ENCODE measurements around the gene CCL5.

Gene CCL5

GRCh38 chr17:35868737-35869136 is 11.4 kb downstream of the CCL5 start, which contains the start of gene HEATR9:
Gene HEATR9, minus strand, starts transcription at chr17:35868891. Its CDS starts 149 bp downstream, at chr17:35868742.
- no peak for DNase-seq (ENCODE audit: low read depth in 2 of 2)

- DNase-seq (ENCODE audit: low read depth in 2 of 2): no peak
Observed at GRCh38 chr17:35867574-35867973, 12.6 kb downstream of the CCL5 start.

GRCh38 chr17:35866341-35866950 is 13.7 kb downstream of the CCL5 start:
- no peak for DNase-seq (ENCODE audit: low read depth in 2 of 2)

- no peak for DNase-seq (ENCODE audit: low read depth in 2 of 2)
Observed at GRCh38 chr17:35865412-35866340, 14.5 kb downstream of the CCL5 start.

GRCh38 chr17:35864853-35865252 is 15.3 kb downstream of the CCL5 start:
- no peak for DNase-seq (ENCODE audit: low read depth in 2 of 2)

GRCh38 chr17:35856603-35857002 is 23.6 kb downstream of the CCL5 start:
- no peak for DNase-seq (ENCODE audit: low read depth in 2 of 2)

- DNase-seq (ENCODE audit: low read depth in 2 of 2): no peak
Observed at GRCh38 chr17:35855965-35856364, 24.2 kb downstream of the CCL5 start.

- DNase-seq (ENCODE audit: low read depth in 2 of 2): peak in 1 of 2 donors; percentile 44
Observed at GRCh38 chr17:35849469-35850348, 30.5 kb downstream of the CCL5 start.

GRCh38 chr17:35847633-35848373 is 32.4 kb downstream of the CCL5 start:
- DNase-seq (ENCODE audit: low read depth in 2 of 2): no peak

GRCh38 chr17:35847006-35847405 is 33.2 kb downstream of the CCL5 start:
- no peak for DNase-seq (ENCODE audit: low read depth in 2 of 2)

GRCh38 chr17:35846055-35846809 is 33.9 kb downstream of the CCL5 start:
- no peak for DNase-seq (ENCODE audit: low read depth in 2 of 2)

GRCh38 chr17:35844547-35844946 is 35.6 kb downstream of the CCL5 start:
- DNase-seq (ENCODE audit: low read depth in 2 of 2): no peak

GRCh38 chr17:35843698-35844097 is 36.5 kb downstream of the CCL5 start:
- DNase-seq (ENCODE audit: low read depth in 2 of 2): no peak

- no peak for DNase-seq (ENCODE audit: low read depth in 2 of 2)
Observed at GRCh38 chr17:35842239-35842638, 37.9 kb downstream of the CCL5 start.

GRCh38 chr17:35841505-35841904 is 38.7 kb downstream of the CCL5 start:
- DNase-seq (ENCODE audit: low read depth in 2 of 2): no peak

GRCh38 chr17:35841101-35841500 is 39.1 kb downstream of the CCL5 start:
- no peak for DNase-seq (ENCODE audit: low read depth in 2 of 2)

- DNase-seq (ENCODE audit: low read depth in 2 of 2): no peak
Observed at GRCh38 chr17:35825206-35825605, 55.0 kb downstream of the CCL5 start.
